Suprapubic skin (tissue), 4 donors: ENCODE results near the gene CHST1.

ENCODE experiments used
- POLR2A ChIP-seq, 2 donors: fragments of 450-650 bp; IDR thresholded peaks; one replicate each; pipeline ENCODE4 v1.6.1; 2017; ENCODE audit warnings: antibody characterized with exemption in 2 of 2, mild to moderate bottlenecking in 2 of 2, moderate library complexity in 2 of 2
- POLR2AphosphoS5 ChIP-seq, 3 donors: sonication (generic); formaldehyde crosslinking; IDR thresholded peaks; one replicate each; pipeline ENCODE4 v1.6.1; 2017; ENCODE audit warnings: antibody characterized with exemption in 3 of 3

GRCh38 chr11:45605051-45605450 lies 60.4 kb downstream of the CHST1 start:
- TF ChIP-seq POLR2AphosphoS5 (IDR thresholded peaks at IDR 0.05), result no peak
- no peak for TF ChIP-seq POLR2A (IDR thresholded peaks at IDR 0.05)
